Central memory CD8-positive, alpha-beta T cell (primary cell): ENCODE results near the gene FAM200A.
"Not testable (repeated sequence)": the region's sequence is repeated elsewhere in the genome, so short reads cannot be mapped to it uniquely, and the experiment has no call there.

Source experiments
- ATAC-seq: fragments of 150-1000 bp; cut with Tn5 transposase; replicated peaks from 2 replicates; pipeline ENCODE4 v1.10.0; 2022; ENCODE audit warnings: mild to moderate bottlenecking, moderate FRiP score, moderate number of reproducible peaks; ENCODE audit not compliant: poor library complexity, severe bottlenecking; ENCODE audit errors: extremely low read depth
- DNase-seq, 2 donors: peaks; one replicate each; pipeline ENCODE4 v3.0.0; 2021; ENCODE audit warnings: low spot score in 2 of 2
- H3K27ac Mint-ChIP-seq: one replicate; pipeline ENCODE4 v1.8.0; 2022; ENCODE audit warnings: low read depth, mild to moderate bottlenecking, moderate library complexity, mixed read lengths
- H3K27me3 Mint-ChIP-seq: one replicate; pipeline ENCODE4 v1.8.0; 2022; ENCODE audit warnings: mixed read lengths
- H3K36me3 Mint-ChIP-seq: one replicate; pipeline ENCODE4 v1.8.0; 2022; ENCODE audit warnings: mild to moderate bottlenecking, moderate library complexity, mixed read lengths; ENCODE audit not compliant: insufficient read depth
- H3K4me1 Mint-ChIP-seq: one replicate; pipeline ENCODE4 v1.8.0; 2022; ENCODE audit warnings: mixed read lengths
- H3K4me3 Mint-ChIP-seq: one replicate; pipeline ENCODE4 v1.8.0; 2022; ENCODE audit warnings: mild to moderate bottlenecking, moderate library complexity, mixed read lengths
- H3K9me3 Mint-ChIP-seq: one replicate; pipeline ENCODE4 v1.8.0; 2022; ENCODE audit warnings: mixed read lengths

FAM200A gene

DNA sequence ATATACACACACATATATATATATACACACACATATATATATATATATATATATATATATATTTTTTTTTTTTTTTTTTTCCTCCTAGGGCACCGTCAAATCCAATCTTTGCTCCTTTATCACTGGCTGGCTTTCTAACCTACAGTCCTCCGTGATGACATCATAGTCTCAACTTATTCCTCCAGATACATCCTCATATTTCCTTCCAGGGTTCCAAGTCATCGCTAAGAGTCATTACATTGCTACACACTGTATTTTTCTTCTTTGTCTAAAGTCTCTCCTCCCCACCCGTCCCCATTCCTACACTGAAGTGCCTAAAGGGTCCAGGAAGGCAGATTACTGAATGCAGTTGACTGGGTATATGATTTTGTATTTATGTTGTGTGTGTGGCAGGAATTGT, 1.1 kb upstream of the FAM200A start:
- peaks cover 4% of the 10 kb centered on the region for H3K9me3 Mint-ChIP-seq
- peaks cover 18% of the 10 kb centered on the region for H3K36me3 Mint-ChIP-seq
- H3K27ac Mint-ChIP-seq = no peak overlapping the region
- H3K4me3 Mint-ChIP-seq = peak overlapping the region; percentile 20
- DNase-seq (no peak), ATAC-seq (no peak)
- H3K27me3 Mint-ChIP-seq = no peaks in the 10 kb centered on the region
- H3K4me1 Mint-ChIP-seq = peaks cover 47% of the 10 kb centered on the region

DNA sequence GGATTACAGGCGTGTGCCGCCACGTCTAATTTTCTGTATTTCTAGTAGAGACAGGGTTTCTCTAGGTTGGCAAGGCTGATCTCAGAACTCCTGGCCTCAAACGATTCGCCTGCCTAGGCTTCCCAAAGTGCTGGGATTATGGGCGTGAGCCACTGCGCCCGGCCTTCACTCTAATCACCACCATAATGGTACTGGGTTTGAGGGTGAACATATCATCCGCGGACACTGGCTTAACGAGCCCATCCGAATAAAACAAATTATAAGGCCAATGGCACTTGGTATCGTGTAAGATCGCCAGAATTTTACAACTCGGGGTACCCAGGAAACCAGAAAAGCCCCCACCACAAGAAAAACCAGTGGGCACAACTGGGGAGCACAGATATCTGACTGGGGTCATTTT, 580 bp downstream of the FAM200A start:
- peaks cover 38% of the 10 kb centered on the region for H3K4me1 Mint-ChIP-seq
- peak overlapping the region; percentile 92 for H3K27ac Mint-ChIP-seq
- H3K27me3 Mint-ChIP-seq = no peaks in the 10 kb centered on the region
- peaks cover 15% of the 10 kb centered on the region for H3K36me3 Mint-ChIP-seq
- H3K4me3 Mint-ChIP-seq = peak overlapping the region; percentile 89
- no peak for ATAC-seq
- peaks cover 5% of the 10 kb centered on the region for H3K9me3 Mint-ChIP-seq
- DNase-seq = no peak

- not testable (repeated sequence) for H3K4me3 Mint-ChIP-seq, H3K36me3 Mint-ChIP-seq, H3K27me3 Mint-ChIP-seq, DNase-seq, H3K9me3 Mint-ChIP-seq, ATAC-seq, H3K27ac Mint-ChIP-seq
- peaks cover 28% of the 10 kb centered on the region for H3K4me1 Mint-ChIP-seq
Measured at GRCh38 chr7:99549545-99549944, 2.4 kb downstream of the FAM200A start.

DNA sequence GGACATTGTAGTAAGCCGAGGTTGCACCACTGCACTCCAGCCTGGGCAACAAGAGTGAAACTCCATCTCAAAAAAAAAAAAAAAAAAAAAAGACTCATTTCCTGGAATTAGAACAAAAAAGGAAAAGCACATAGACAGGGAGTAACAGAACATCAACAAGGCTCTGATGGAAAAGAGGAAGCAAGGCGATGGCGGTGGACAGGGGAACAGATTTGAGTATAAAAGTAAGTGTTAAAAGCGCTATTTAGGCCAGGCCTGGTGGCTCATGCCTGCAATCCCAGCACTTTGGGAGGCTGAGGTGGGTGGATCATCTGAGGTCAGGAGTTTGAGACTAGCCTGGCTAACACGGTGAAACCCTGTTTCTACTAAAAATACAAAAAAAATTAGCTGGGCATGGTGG, 6.6 kb downstream of the FAM200A start:
- H3K9me3 Mint-ChIP-seq, H3K27me3 Mint-ChIP-seq, H3K4me1 Mint-ChIP-seq, H3K36me3 Mint-ChIP-seq, H3K27ac Mint-ChIP-seq, ATAC-seq, H3K4me3 Mint-ChIP-seq, DNase-seq: not testable (repeated sequence)

DNA sequence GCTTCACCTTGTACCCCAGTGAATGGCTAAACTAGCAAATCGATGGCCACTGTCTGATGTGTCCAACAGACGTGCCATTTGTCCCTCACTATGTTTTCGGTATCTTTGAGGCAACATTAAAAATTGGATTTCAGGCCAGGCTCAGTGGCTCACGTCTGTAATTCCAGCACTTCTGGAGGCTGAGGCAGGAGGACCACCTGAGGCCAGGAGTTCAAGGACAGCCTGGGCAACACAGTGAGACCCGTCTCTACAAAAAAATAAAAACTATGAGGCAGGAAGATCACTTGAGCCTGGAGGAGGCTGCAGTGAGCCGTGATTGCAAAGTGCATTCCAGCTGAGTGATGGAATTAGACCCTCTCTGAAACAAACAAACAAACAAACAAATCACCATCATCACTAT, 8.0 kb downstream of the FAM200A start:
- no peaks in the 10 kb centered on the region for H3K4me1 Mint-ChIP-seq
- H3K27ac Mint-ChIP-seq = no peak overlapping the region
- DNase-seq (no peak), ATAC-seq (no peak)
- no peak overlapping the region for H3K4me3 Mint-ChIP-seq
- no peaks in the 10 kb centered on the region for H3K36me3 Mint-ChIP-seq
- H3K27me3 Mint-ChIP-seq = no peaks in the 10 kb centered on the region
- peaks cover 10% of the 10 kb centered on the region for H3K9me3 Mint-ChIP-seq

GRCh38 chr7:99543081-99543671, 8.7 kb downstream of the FAM200A start:
- Mint-ChIP-seq H3K27ac (no peak overlapping the region), H3K9me3 (peaks cover 7% of the 10 kb centered on the region), H3K4me1 (no peaks in the 10 kb centered on the region), H3K4me3 (no peak overlapping the region), H3K36me3 (no peaks in the 10 kb centered on the region), H3K27me3 (no peaks in the 10 kb centered on the region)
- ATAC-seq (no peak), DNase-seq (no peak)

DNA sequence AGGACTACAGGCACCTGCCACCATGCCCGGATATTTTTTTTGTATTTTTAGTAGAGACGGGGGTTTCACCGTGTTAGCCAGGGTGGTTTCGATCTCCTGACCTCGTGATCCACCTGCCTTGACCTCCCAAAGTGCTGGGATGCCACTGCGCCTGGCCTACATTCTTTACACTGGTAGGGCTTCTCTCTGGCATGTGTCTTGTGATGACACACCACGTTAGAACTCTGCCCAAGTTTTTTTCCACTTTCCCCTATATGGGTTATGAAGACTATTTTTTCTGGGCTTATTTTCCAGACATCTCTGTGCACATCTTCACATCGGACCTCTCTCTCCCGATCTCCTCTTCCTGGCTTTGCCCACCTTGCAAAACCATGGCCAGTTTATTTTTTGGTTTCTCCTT, 10.7 kb downstream of the FAM200A start:
- H3K36me3 Mint-ChIP-seq = no peaks in the 10 kb centered on the region
- no peaks in the 10 kb centered on the region for H3K4me1 Mint-ChIP-seq
- no peak for DNase-seq
- no peak overlapping the region for H3K27ac Mint-ChIP-seq
- peaks cover 5% of the 10 kb centered on the region for H3K9me3 Mint-ChIP-seq
- H3K4me3 Mint-ChIP-seq = no peak overlapping the region
- ATAC-seq = no peak
- no peaks in the 10 kb centered on the region for H3K27me3 Mint-ChIP-seq

DNA sequence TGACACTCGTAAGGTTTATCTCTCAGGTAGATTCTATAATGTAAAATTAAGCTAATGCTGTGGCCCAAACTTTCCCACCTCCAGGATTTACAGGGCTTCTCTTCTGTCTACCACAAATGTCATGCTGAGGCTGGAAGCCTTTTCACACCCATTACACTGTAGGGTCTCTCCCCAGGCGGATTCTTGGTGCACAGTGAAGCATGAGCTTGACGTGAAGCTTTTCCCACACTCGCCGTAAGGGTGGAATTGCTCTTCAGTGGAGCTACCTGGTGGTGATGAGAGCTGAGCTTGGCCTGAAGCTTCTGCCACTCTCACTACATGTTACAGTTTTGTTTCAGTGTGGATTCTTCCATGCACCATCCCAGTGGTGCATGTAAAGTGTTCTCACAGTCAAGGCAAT, 11.4 kb downstream of the FAM200A start:
- Mint-ChIP-seq H3K9me3 (peaks cover 5% of the 10 kb centered on the region), H3K27me3 (no peaks in the 10 kb centered on the region), H3K27ac (no peak overlapping the region), H3K4me3 (no peak overlapping the region), H3K36me3 (no peaks in the 10 kb centered on the region), H3K4me1 (no peaks in the 10 kb centered on the region)
- DNase-seq (no peak), ATAC-seq (no peak)

DNA sequence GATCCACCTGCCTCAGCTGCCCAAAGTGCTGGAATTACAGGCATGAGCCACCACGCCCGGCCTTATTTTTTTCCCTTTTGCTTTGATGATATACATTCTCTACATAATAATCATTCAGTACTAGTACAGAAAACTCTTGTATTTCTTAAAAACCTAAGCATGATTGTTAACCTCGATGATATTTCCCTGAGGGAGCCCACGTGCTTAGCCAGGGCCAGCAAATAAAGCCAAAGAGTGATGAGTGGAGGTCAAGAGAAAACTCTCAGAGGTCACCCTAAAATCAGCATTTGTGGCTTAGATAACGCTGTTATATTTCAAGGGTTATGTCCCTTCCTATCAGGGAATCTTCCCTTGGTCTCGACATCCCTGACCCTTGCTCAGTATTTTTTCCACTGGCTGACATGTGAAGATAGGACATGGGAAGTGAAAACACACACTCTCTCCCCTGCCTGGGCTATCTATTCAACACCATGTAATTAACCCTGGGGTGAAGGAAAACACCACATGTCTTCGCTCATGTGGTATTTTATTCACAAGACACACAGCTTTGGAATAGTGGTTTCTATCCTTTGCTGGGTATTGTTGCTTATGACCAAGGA, 12.6 kb downstream of the FAM200A start:
- DNase-seq = no peak
- H3K27ac Mint-ChIP-seq = no peak overlapping the region
- no peak overlapping the region for H3K4me3 Mint-ChIP-seq
- H3K4me1 Mint-ChIP-seq = no peaks in the 10 kb centered on the region
- peaks cover 5% of the 10 kb centered on the region for H3K9me3 Mint-ChIP-seq
- no peaks in the 10 kb centered on the region for H3K36me3 Mint-ChIP-seq
- H3K27me3 Mint-ChIP-seq = no peaks in the 10 kb centered on the region
- no peak for ATAC-seq

- no peak for DNase-seq
- Mint-ChIP-seq H3K27me3 (no peaks in the 10 kb centered on the region), H3K9me3 (peaks cover 10% of the 10 kb centered on the region), H3K4me3 (no peak overlapping the region), H3K4me1 (no peaks in the 10 kb centered on the region), H3K36me3 (peaks cover 7% of the 10 kb centered on the region), H3K27ac (no peak overlapping the region)
- ATAC-seq = no peak
Measured at GRCh38 chr7:99535667-99536066, 16.2 kb downstream of the FAM200A start.

- no peaks in the 10 kb centered on the region for H3K4me1 Mint-ChIP-seq
- H3K27ac Mint-ChIP-seq = no peak overlapping the region
- H3K4me3 Mint-ChIP-seq = no peak overlapping the region
- DNase-seq (no peak), ATAC-seq (no peak)
- peaks cover 15% of the 10 kb centered on the region for H3K36me3 Mint-ChIP-seq
- H3K27me3 Mint-ChIP-seq = no peaks in the 10 kb centered on the region
- H3K9me3 Mint-ChIP-seq = peaks cover 6% of the 10 kb centered on the region
Measured at GRCh38 chr7:99531354-99531765, 20.6 kb downstream of the FAM200A start.

GRCh38 chr7:99525713-99526440, 26.0 kb downstream of the FAM200A start:
- DNase-seq (no peak), ATAC-seq (no peak)
- Mint-ChIP-seq H3K27me3 (no peaks in the 10 kb centered on the region), H3K4me3 (no peak overlapping the region), H3K27ac (no peak overlapping the region), H3K4me1 (no peaks in the 10 kb centered on the region), H3K36me3 (peaks cover 26% of the 10 kb centered on the region), H3K9me3 (no peaks in the 10 kb centered on the region)

- H3K36me3 Mint-ChIP-seq = peaks cover 31% of the 10 kb centered on the region
- H3K9me3 Mint-ChIP-seq = no peaks in the 10 kb centered on the region
- DNase-seq (no peak), ATAC-seq (no peak)
- no peaks in the 10 kb centered on the region for H3K27me3 Mint-ChIP-seq
- H3K4me1 Mint-ChIP-seq = no peaks in the 10 kb centered on the region
- no peak overlapping the region for H3K4me3 Mint-ChIP-seq
- H3K27ac Mint-ChIP-seq = no peak overlapping the region
Measured at GRCh38 chr7:99521399-99521798, 30.5 kb downstream of the FAM200A start.
